HepG2 (cell line): ENCODE measurements around the gene ZC3H4. TPM values are rescaled to one million over a fixed set of nuclear protein-coding genes. Genes with fewer than 3 reads are reported as not detected.
A peak's percentile ranks its signal among the peaks of the same experiment; 100 is the strongest.

Source experiments
- AGO1 ChIP-seq: fragments of 200-400 bp; formaldehyde crosslinking; IDR thresholded peaks from 2 replicates; pipeline ENCODE4 v1.6.1; 2017; ENCODE audit warnings: mild to moderate bottlenecking, low read depth, low read length, moderate library complexity; ENCODE audit not compliant: poor library complexity, severe bottlenecking
- ARNT2 ChIP-seq: sonication (generic); formaldehyde crosslinking; IDR thresholded peaks from 2 replicates; pipeline ENCODE4 v1.8.0; 2022; ENCODE audit warnings: mild to moderate bottlenecking, low read depth, missing genetic modification reagents, moderate library complexity
- FOSL2 ChIP-seq: sonication (generic); formaldehyde crosslinking; IDR thresholded peaks from 2 replicates; pipeline ENCODE4 v1.4.0; 2020; ENCODE audit warnings: missing genetic modification reagents
- FOXK2 ChIP-seq: fragments of 450-650 bp; IDR thresholded peaks from 2 replicates; pipeline ENCODE4 v1.6.1; 2016
- HOXA9 ChIP-seq: sonication (generic); formaldehyde crosslinking; IDR thresholded peaks from 2 replicates; pipeline ENCODE4 v1.8.1; 2022; ENCODE audit warnings: missing genetic modification reagents, mild to moderate bottlenecking, moderate library complexity, borderline replicate concordance
- IRF1 ChIP-seq: sonication (generic); formaldehyde crosslinking; IDR thresholded peaks from 2 replicates; pipeline ENCODE4 v1.4.0; 2020; ENCODE audit warnings: low read depth, mild to moderate bottlenecking, missing genetic modification reagents
- KLF6 ChIP-seq: IDR thresholded peaks from 2 replicates; pipeline ENCODE4 v1.8.0; 2016; ENCODE audit warnings: missing biosample characterization, missing genetic modification reagents
- MIER3 ChIP-seq: IDR thresholded peaks from 2 replicates; pipeline ENCODE4 v1.6.1; 2016; ENCODE audit warnings: missing compliant biosample characterization, borderline replicate concordance
- NR2F2 ChIP-seq: IDR thresholded peaks from 2 replicates; pipeline ENCODE4 v1.6.1; 2012; ENCODE audit warnings: low read depth, inconsistent platforms, borderline replicate concordance
- NR3C1 ChIP-seq: sonication (generic); formaldehyde crosslinking; IDR thresholded peaks from 2 replicates; pipeline ENCODE4 v1.4.0; 2020; ENCODE audit warnings: missing genetic modification reagents
- PHF5A ChIP-seq: IDR thresholded peaks from one replicate; pipeline ENCODE4 v1.6.1; 2018; ENCODE audit warnings: low read depth, missing genetic modification reagents; ENCODE audit not compliant: unreplicated experiment
- PITX1 ChIP-seq: sonication (generic); formaldehyde crosslinking; IDR thresholded peaks from 2 replicates; pipeline ENCODE4 v1.5.1; 2020; ENCODE audit warnings: mild to moderate bottlenecking, missing genetic modification reagents
- PRDM15 ChIP-seq: sonication (generic); formaldehyde crosslinking; IDR thresholded peaks from 2 replicates; pipeline ENCODE4 v1.4.0; 2020; ENCODE audit warnings: missing genetic modification reagents
- RFX1 ChIP-seq: fragments of 450-650 bp; IDR thresholded peaks from 2 replicates; pipeline ENCODE4 v1.6.1; 2017
- SRY ChIP-seq: sonication (generic); formaldehyde crosslinking; IDR thresholded peaks from 2 replicates; pipeline ENCODE4 v1.8.0; 2022; ENCODE audit warnings: mild to moderate bottlenecking, missing genetic modification reagents
- TSC22D2 ChIP-seq: sonication (generic); formaldehyde crosslinking; IDR thresholded peaks from 2 replicates; pipeline ENCODE4 v1.5.1; 2020; ENCODE audit warnings: missing genetic modification reagents, mild to moderate bottlenecking, borderline replicate concordance
- ZKSCAN1 ChIP-seq: fragments of 150-350 bp; IDR thresholded peaks from 2 replicates; pipeline ENCODE4 v1.6.1; 2014; ENCODE audit warnings: low read length
- ZNF274 ChIP-seq: sonication (generic); formaldehyde crosslinking; IDR thresholded peaks from 2 replicates; pipeline ENCODE4 v1.5.1; 2020; ENCODE audit warnings: mild to moderate bottlenecking, missing genetic modification reagents
- ZNF512 ChIP-seq: sonication (generic); formaldehyde crosslinking; IDR thresholded peaks from 2 replicates; pipeline ENCODE4 v1.4.0; 2020; ENCODE audit warnings: mild to moderate bottlenecking, missing genetic modification reagents
- ZSCAN30 ChIP-seq: sonication (generic); formaldehyde crosslinking; IDR thresholded peaks from 2 replicates; pipeline ENCODE4 v1.5.0; 2020; ENCODE audit warnings: mild to moderate bottlenecking, missing genetic modification reagents
- polyA plus RNA-seq, 8 experiments: library from polyadenylated mRNA; depleted of rRNA in 3 of 8; stranded (reverse) in 7 of 8; unstranded in 1 of 8; fragments of >200 nt; fragmentation: Illumina TruSeq in 4 of 8; extraction: Trizol in 4 of 8; gene quantifications; 2 replicates each; pipeline versions ENCODE4 v1.2.1 to v1.2.3, GENCODE V29; 2011 to 2016; ENCODE audit warnings: low read depth in 4 of 8, missing spikeins in 1 of 8, mixed read lengths in 1 of 8; ENCODE audit not compliant: insufficient read depth in 1 of 8
- total RNA-seq, 5 experiments: library from RNA; depleted of rRNA; stranded (reverse); fragments of >200 nt; fragmentation: Illumina TruSeq; extraction: Trizol; gene quantifications; 2 replicates each; pipeline ENCODE4 v1.2.3, GENCODE V29; 2016; ENCODE audit warnings: low read depth in 1 of 5
- TF ChIP-seq, protein P1 (sequence below): sonication (generic); formaldehyde crosslinking; IDR thresholded peaks from 2 replicates; pipeline ENCODE4 v1.4.0; 2020; ENCODE audit warnings: missing genetic modification reagents
- TF ChIP-seq, protein P2 (sequence below): sonication (generic); formaldehyde crosslinking; IDR thresholded peaks from 2 replicates; pipeline ENCODE4 v1.4.0; 2020; ENCODE audit warnings: missing genetic modification reagents

The ZC3H4 gene
- total and polyA plus RNA-seq, 2 of the 13 experiments (the other 11 are each of a cell fraction or from before 2014, with no cell fraction given): 1.8 to 10.7 TPM

DNA sequence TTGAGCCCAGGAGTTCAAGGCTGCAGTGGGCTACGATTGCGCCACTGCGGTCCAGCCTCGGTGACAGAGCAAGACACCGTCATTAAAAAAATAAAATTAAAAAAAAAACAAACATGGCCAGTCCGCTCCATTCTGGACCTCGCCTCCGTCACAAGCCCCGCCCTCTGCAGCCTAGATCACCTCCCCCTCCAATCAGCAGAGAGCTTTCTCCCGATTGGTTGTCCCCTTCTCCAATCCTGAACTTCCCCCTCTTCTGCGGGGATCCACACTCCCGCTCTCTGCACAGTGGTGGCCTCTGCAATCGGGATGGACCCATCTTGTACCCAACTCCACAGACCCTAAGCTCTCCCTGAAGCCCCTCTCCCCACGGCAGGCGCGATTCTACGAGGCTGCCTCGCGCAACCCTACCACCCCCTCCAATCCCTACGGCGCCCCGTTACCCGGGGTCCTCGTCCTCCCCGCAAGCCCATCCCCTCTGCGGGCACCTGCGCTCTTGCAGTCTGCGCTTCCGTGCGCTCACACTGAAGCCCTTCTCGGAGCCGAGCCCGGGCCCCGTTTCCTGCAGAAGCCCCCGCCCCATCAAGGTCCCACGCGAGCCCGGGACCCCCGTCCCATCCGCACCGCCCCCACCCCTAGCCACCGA lies 65.7 kb downstream of the ZC3H4 start (continued):
- TF ChIP-seq HOXA9 (CRISPR knock-in tag) (no peak), NR3C1 (CRISPR knock-in tag) (no peak), SRY (CRISPR knock-in tag) (peak; percentile 51; the same call in 1 of the 2 replicates), ZSCAN30 (CRISPR knock-in tag) (no peak), AGO1 (peak; percentile 63), PITX1 (CRISPR knock-in tag) (no peak), KLF6 (peak; percentile 17; the same call in 1 of the 2 replicates), IRF1 (CRISPR knock-in tag) (no peak), FOSL2 (CRISPR knock-in tag) (no peak), ZNF512 (CRISPR knock-in tag) (no peak), RFX1 (no peak), FOXK2 (no peak), PRDM15 (CRISPR knock-in tag) (no peak), ZNF274 (CRISPR knock-in tag) (peak; percentile 63; the same call in 1 of the 2 replicates), TSC22D2 (CRISPR knock-in tag) (no peak), PHF5A (CRISPR knock-in tag) (no peak), MIER3 (CRISPR knock-in tag) (peak; percentile 35; the same call in 1 of the 2 replicates), ZKSCAN1 (no peak), ARNT2 (no peak), NR2F2 (no peak)
- TF ChIP-seq, protein P1, sequence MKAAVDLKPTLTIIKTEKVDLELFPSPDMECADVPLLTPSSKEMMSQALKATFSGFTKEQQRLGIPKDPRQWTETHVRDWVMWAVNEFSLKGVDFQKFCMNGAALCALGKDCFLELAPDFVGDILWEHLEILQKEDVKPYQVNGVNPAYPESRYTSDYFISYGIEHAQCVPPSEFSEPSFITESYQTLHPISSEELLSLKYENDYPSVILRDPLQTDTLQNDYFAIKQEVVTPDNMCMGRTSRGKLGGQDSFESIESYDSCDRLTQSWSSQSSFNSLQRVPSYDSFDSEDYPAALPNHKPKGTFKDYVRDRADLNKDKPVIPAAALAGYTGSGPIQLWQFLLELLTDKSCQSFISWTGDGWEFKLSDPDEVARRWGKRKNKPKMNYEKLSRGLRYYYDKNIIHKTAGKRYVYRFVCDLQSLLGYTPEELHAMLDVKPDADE (CRISPR knock-in tag): no peak
- TF ChIP-seq, protein P2, sequence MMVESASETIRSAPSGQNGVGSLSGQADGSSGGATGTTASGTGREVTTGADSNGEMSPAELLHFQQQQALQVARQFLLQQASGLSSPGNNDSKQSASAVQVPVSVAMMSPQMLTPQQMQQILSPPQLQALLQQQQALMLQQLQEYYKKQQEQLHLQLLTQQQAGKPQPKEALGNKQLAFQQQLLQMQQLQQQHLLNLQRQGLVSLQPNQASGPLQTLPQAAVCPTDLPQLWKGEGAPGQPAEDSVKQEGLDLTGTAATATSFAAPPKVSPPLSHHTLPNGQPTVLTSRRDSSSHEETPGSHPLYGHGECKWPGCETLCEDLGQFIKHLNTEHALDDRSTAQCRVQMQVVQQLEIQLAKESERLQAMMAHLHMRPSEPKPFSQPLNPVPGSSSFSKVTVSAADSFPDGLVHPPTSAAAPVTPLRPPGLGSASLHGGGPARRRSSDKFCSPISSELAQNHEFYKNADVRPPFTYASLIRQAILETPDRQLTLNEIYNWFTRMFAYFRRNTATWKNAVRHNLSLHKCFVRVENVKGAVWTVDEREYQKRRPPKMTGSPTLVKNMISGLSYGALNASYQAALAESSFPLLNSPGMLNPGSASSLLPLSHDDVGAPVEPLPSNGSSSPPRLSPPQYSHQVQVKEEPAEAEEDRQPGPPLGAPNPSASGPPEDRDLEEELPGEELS (CRISPR knock-in tag): peak; percentile 18; the same call in 1 of the 2 replicates
